ENCODE results near the gene NMNAT2.

- TF ChIP-seq CTCF (IDR thresholded peaks at IDR 0.05) = no peak
- no peak for TF ChIP-seq POLR2A (IDR thresholded peaks at IDR 0.05)
Observed at GRCh38 chr1:183218027-183218618, 200.1 kb downstream of the NMNAT2 start.
